Hematopoietic multipotent progenitor cell treated with erythropoietin and hydrocortisone succinate and interleukin-3 and kit ligand, for 15 days (in vitro differentiated cells): Measurements from ENCODE around the gene SNED1.

Experiments
- DNase-seq: peaks from one replicate; pipeline ENCODE4 v3.0.0-alpha.2; 2015; ENCODE audit warnings: low spot score

Gene SNED1

GRCh38 chr2:241108271-241109209 lies 110.1 kb downstream of the SNED1 start:
- no peak for DNase-seq

GRCh38 chr2:241109210-241110088 lies 111.0 kb downstream of the SNED1 start:
- no peak for DNase-seq

- DNase-seq = no peak
These were observed 111.7 kb downstream of the SNED1 start for GRCh38 chr2:241110089-241110606.

GRCh38 chr2:241110607-241111439 lies 112.4 kb downstream of the SNED1 start:
- no peak for DNase-seq

GRCh38 chr2:241111440-241111805 lies 113.0 kb downstream of the SNED1 start:
- DNase-seq = no peak

- DNase-seq = no peak
These were observed 113.6 kb downstream of the SNED1 start for GRCh38 chr2:241112046-241112445.

GRCh38 chr2:241112592-241112991 lies 114.2 kb downstream of the SNED1 start:
- no peak for DNase-seq

GRCh38 chr2:241114836-241115235 lies 116.4 kb downstream of the SNED1 start:
- no peak for DNase-seq

- DNase-seq = no peak
These were observed 116.9 kb downstream of the SNED1 start for GRCh38 chr2:241115361-241115760.

GRCh38 chr2:241116606-241117560 lies 118.5 kb downstream of the SNED1 start:
- no peak for DNase-seq

- no peak for DNase-seq
These were observed 120.5 kb downstream of the SNED1 start for GRCh38 chr2:241118737-241119505.

GRCh38 chr2:241120440-241120839 lies 122.0 kb downstream of the SNED1 start:
- DNase-seq = no peak

GRCh38 chr2:241121008-241121407 lies 122.6 kb downstream of the SNED1 start:
- no peak for DNase-seq

GRCh38 chr2:241122376-241123002 lies 124.1 kb downstream of the SNED1 start:
- no peak for DNase-seq

GRCh38 chr2:241123816-241124536 lies 125.6 kb downstream of the SNED1 start:
- DNase-seq = no peak

GRCh38 chr2:241125626-241126025 lies 127.2 kb downstream of the SNED1 start:
- DNase-seq = no peak

- DNase-seq = no peak
These were observed 127.8 kb downstream of the SNED1 start for GRCh38 chr2:241126201-241126611.

GRCh38 chr2:241126771-241127202 lies 128.4 kb downstream of the SNED1 start:
- DNase-seq = no peak

GRCh38 chr2:241128266-241128665 lies 129.8 kb downstream of the SNED1 start:
- DNase-seq = no peak
